Erythroblast (primary cell): ENCODE data around the gene AGTR1.

ENCODE experiments used
- GATA1 ChIP-seq: IDR thresholded peaks from 2 replicates; pipeline ENCODE4 v1.6.1; 2011; ENCODE audit warnings: low read depth, mild to moderate bottlenecking, control low read depth, low read length, moderate library complexity
- POLR2A ChIP-seq: IDR thresholded peaks from 2 replicates; pipeline ENCODE4 v1.6.1; 2011; ENCODE audit warnings: mild to moderate bottlenecking, low read length

DNA sequence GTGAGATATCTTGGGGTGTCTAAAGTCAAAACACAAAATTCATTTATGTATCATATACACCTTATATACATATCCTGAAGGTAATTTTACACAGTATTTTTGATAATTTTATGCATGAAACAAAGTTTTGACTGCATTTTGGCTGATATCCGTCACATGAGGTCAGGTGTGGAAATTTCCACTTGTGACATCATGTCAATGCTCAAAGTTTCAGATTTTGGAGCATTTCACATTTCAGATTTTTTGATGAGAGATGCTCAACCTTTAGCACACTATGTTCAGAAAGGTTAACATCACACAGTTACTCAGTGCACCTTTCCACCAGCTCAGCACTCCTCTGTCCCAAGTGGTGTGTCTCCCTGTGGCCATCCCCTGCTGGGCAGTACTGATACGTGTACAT lies 92.2 kb downstream of the AGTR1 start:
- TF ChIP-seq POLR2A (no peak), GATA1 (no peak)
